22Rv1 (cell line): ENCODE data around the gene ARHGEF6.

Source experiments
- ZFX ChIP-seq: fragments of 450-650 bp; IDR thresholded peaks from 2 replicates; pipeline ENCODE4 v1.6.1; 2017; ENCODE audit warnings: antibody characterized with exemption, borderline replicate concordance
- TF ChIP-seq, protein P1 (sequence below): fragments of 450-650 bp; IDR thresholded peaks from 2 replicates; pipeline ENCODE4 v1.5.1; 2017; ENCODE audit warnings: mild to moderate bottlenecking

DNA sequence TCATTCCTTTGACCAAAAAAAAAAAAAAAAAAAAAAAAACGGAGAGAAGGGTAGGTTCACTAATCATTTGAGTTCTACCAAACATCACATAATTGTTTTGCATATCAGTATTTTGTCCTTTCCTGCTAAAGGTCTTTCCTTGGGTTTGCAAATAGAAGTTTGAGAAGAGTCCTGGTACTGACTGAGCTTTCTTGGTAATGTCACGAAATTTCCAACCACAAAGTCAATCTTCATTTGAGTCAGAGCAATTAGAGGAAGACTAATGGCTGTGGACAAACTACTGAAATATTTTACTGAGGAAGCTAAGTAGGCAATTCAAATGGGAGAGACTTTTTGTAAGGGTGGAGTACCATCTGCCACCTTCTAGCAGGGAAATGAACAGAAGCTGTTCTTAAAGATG is 154.5 kb downstream of the ARHGEF6 start:
- TF ChIP-seq, protein P1, sequence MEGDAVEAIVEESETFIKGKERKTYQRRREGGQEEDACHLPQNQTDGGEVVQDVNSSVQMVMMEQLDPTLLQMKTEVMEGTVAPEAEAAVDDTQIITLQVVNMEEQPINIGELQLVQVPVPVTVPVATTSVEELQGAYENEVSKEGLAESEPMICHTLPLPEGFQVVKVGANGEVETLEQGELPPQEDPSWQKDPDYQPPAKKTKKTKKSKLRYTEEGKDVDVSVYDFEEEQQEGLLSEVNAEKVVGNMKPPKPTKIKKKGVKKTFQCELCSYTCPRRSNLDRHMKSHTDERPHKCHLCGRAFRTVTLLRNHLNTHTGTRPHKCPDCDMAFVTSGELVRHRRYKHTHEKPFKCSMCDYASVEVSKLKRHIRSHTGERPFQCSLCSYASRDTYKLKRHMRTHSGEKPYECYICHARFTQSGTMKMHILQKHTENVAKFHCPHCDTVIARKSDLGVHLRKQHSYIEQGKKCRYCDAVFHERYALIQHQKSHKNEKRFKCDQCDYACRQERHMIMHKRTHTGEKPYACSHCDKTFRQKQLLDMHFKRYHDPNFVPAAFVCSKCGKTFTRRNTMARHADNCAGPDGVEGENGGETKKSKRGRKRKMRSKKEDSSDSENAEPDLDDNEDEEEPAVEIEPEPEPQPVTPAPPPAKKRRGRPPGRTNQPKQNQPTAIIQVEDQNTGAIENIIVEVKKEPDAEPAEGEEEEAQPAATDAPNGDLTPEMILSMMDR = no peak
- no peak for TF ChIP-seq ZFX
